ENCODE results near the gene HTD2.
"Not testable (repeated sequence)": the region's sequence is repeated elsewhere in the genome, so short reads cannot be mapped to it uniquely, and the experiment has no call there.

HTD2 gene

GRCh38 chr3:58269356-58269755 lies 37.0 kb upstream of the HTD2 start:
- H3K4me3 ChIP-seq (ENCODE audit: low read depth, low read length), result no peak overlapping the region
- no peak for TF ChIP-seq CTCF (conservative IDR thresholded peaks at IDR 0.05; ENCODE audit: low read depth, low read length)
- no peak for DNase-seq (ENCODE audit: low read depth)

GRCh38 chr3:58270485-58270884 lies 35.8 kb upstream of the HTD2 start:
- no peak for DNase-seq (ENCODE audit: low read depth)
- no peak overlapping the region for H3K4me3 ChIP-seq (ENCODE audit: low read depth, low read length)
- no peak for TF ChIP-seq CTCF (conservative IDR thresholded peaks at IDR 0.05; ENCODE audit: low read depth, low read length)

- DNase-seq (ENCODE audit: low read depth), result peak; percentile 95
- no peak overlapping the region for H3K4me3 ChIP-seq (ENCODE audit: low read depth, low read length)
- TF ChIP-seq CTCF (conservative IDR thresholded peaks at IDR 0.05; ENCODE audit: low read depth, low read length), result no peak
These were observed 34.3 kb upstream of the HTD2 start for GRCh38 chr3:58271901-58272501.

GRCh38 chr3:58272891-58273290 lies 33.4 kb upstream of the HTD2 start:
- no peak overlapping the region for H3K4me3 ChIP-seq (ENCODE audit: low read depth, low read length)
- peak; percentile 70 for DNase-seq (ENCODE audit: low read depth)
- TF ChIP-seq CTCF (conservative IDR thresholded peaks at IDR 0.05; ENCODE audit: low read depth, low read length), result no peak

GRCh38 chr3:58273362-58273761 lies 33.0 kb upstream of the HTD2 start:
- not testable (repeated sequence) for DNase-seq (ENCODE audit: low read depth)

GRCh38 chr3:58274027-58274614 lies 32.2 kb upstream of the HTD2 start:
- DNase-seq (ENCODE audit: low read depth), result peak; percentile 48
- no peak for TF ChIP-seq CTCF (conservative IDR thresholded peaks at IDR 0.05; ENCODE audit: low read depth, low read length)
- no peak overlapping the region for H3K4me3 ChIP-seq (ENCODE audit: low read depth, low read length)

More at GRCh38 chr3:58273362-58273761, 33.0 kb upstream of the HTD2 start:
- H3K4me3 ChIP-seq (ENCODE audit: low read depth, low read length), result not testable (repeated sequence)

- no peak for TF ChIP-seq CTCF (conservative IDR thresholded peaks at IDR 0.05; ENCODE audit: low read depth, low read length)
- no peak for DNase-seq (ENCODE audit: low read depth)
- no peak overlapping the region for H3K4me3 ChIP-seq (ENCODE audit: low read depth, low read length)
These were observed 25.3 kb upstream of the HTD2 start for GRCh38 chr3:58281069-58281468.
